Stimulated activated CD4-positive, alpha-beta T cell treated with anti-CD3 and anti-CD28 coated beads, Interleukin-2, amount 100 ng/mL, for 48 hours (primary cell): ENCODE measurements around the gene TAS2R60.
"Not testable (repeated sequence)": the region's sequence is repeated elsewhere in the genome, so short reads cannot be mapped to it uniquely, and the experiment has no call there.

Experiments
- DNase-seq, 2 donors: peaks; one replicate each; pipeline ENCODE4 v3.0.0-alpha.2; 2020

TAS2R60 gene

DNA sequence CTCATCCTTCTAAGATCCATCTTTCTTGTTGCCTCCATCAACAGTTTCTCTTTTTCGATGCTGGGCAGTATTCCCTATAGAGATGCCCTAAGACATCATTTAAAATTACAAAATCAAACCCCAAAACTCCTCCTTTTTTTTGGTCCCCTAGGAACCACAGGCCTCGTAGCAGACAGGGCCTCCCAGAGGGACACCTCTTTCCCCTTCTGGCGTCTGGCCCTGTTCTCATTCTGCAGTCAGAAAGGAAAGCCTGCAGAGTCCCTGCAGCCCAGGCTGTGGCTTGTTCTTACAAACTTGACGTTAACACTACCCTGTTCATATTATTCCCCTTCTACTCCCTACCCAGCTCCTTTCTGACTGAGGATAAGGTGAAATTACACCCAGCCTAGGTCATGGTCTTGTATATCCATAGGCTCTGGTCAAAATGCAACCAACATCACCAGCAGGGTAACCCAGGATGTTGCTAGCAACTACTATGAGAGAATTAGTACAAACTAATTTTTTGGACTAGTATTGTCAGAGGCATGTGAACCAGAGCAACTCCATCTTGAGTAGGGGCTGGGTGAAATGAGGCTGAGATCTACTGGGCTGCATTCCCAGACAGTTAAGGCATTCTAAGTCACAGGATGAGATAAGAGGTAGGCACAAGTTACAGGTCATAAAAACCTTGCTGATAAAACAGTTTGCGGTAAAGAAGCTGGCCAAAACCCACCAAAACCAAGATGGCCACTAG, 31.1 kb upstream of the TAS2R60 start:
- DNase-seq = no peak

DNA sequence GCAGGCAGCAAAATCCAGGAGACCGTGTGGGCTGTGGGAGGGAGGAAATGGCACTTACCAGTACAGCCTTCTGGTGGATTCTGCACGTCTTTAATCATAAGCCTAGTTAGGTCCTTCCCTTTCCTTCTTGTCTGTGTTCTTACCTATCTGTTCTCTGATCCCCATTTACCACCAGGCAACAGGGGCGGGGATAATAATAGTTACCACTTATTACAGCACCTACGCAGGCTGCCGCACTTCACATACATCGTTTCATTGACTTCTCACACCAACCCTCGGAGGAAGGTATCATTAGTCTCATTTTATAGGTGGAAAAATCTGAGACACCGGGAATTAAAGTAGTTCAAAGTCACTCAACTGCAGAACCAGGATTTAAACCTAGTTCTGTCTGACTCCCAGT, 30.1 kb upstream of the TAS2R60 start:
- no peak for DNase-seq

GRCh38 chr7:143415209-143415608, 28.0 kb upstream of the TAS2R60 start:
- not testable (repeated sequence) for DNase-seq

GRCh38 chr7:143415742-143416397, 27.4 kb upstream of the TAS2R60 start:
- no peak for DNase-seq

DNA sequence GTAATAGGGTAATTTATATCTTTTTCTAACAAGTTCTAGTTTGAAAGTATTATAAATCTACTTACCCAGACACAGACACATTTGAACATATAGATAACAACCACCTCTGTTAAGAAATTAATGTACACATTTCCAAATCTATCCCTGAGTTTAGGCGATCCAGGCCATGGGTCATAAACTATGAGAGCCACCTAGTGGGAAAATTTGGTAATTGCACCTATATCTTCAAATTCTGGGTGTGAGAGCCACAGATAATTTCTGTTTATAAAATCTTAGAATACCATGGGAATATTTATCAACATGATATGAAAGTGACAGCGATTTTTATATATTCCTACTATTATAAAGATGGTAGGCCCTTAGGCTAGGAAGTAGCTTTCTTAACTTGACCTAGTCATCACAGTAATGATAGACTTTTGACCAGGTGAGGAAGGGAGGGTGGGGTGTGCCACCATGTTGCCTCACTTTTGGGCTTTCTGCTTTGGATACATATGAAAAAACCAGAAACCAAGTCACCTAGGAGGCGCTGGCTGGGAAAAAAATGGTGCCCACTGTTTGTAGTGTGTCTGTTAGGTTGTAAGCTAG, 26.6 kb upstream of the TAS2R60 start:
- no peak for DNase-seq

GRCh38 chr7:143417734-143418383, 25.4 kb upstream of the TAS2R60 start:
- no peak for DNase-seq

DNA sequence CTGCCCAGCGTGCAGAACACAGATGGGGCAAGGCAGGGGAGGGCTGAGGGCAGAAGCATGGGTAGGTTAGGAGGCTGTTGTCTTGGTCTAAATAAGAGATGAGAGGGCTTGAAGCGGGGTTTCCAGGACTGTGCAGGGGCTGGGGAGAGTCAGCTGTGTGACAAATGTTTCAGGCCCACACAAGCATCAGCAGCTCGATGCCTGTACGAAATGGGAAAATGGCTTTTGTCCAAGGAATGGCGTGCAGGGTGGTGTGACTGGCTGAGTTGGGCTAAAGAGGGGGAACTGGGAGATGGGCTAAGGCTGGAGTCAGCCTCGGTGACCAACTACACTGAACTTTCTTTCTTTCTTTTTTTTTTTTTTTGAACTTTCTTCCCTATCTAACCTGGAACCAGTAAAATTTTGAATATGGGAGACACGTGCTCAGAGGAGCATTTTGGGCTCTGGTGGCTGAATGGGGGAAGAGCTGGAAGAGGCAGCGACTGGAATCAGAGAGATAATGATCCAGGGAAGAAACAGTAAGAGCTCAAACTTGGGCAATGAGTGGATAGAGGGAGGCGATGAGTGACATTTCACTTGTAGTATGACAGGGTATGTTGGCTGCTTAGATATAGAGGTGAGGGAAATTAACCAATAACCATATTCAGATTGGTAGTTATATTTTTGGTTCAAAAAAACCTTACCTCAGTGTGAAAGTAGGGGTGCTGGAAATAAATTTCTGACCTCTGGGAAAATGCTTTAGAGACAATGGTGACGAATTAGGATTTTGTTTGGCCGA, 24.4 kb upstream of the TAS2R60 start:
- DNase-seq = no peak

DNA sequence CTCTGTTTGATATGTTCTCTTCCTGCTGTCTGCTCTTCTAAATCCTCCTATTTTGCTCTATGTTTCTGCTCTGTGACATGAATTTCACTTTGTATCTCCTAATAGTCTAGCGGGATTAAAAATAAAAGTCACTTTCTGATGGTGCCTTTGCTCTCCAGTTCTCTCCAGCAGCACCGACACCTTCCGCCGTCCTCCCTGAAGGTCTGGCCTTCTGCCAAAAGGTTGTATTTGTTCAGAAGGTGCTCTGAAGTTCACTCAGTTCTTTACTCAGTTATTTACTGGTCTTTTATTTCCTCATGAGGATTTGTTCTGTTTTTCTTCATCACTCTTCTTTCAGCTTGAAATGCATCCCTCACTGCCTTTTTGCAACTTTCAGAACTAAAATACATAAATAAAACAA, 23.4 kb upstream of the TAS2R60 start:
- no peak for DNase-seq

GRCh38 chr7:143420624-143421023, 22.6 kb upstream of the TAS2R60 start:
- DNase-seq = not testable (repeated sequence)

DNA sequence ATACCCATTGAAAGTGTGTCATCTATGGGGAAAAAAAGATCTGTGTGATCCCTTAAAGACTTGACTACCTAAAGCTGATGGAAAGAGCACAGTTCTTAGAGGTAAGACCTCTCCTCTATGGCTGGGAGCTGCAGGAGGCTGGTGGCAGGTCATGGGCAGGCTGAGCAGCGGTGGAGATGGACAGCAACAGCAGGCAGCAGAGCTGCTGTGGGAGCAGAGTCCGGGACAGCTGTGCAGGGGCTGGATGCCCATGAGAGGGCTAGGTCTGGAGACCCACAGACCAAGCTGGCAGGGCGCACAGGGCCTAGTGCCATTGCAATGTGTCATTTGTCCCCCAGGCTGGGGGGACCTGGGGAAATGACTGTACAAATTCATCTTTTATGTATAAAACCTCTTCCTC, 21.2 kb upstream of the TAS2R60 start:
- DNase-seq = no peak

DNA sequence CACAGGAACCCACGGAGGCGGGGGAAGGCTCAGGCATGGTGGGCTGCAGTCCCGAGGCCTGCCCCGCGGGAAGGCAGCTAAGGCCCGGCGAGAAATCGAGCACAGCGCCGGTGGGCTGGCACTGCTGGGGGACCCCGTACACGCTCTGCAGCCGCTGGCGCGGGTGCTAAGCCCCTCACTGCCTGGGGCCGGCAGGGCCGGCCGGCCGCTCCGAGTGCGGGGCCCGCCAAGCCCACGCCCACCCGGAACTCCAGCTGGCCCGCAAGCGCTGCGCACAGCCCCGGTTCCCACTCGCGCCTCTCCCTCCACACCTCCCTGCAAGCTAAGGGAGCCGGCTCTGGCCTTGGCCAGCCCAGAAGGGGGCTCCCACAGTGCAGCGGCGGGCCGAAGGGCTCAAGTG, 18.8 kb upstream of the TAS2R60 start:
- not testable (repeated sequence) for DNase-seq

DNA sequence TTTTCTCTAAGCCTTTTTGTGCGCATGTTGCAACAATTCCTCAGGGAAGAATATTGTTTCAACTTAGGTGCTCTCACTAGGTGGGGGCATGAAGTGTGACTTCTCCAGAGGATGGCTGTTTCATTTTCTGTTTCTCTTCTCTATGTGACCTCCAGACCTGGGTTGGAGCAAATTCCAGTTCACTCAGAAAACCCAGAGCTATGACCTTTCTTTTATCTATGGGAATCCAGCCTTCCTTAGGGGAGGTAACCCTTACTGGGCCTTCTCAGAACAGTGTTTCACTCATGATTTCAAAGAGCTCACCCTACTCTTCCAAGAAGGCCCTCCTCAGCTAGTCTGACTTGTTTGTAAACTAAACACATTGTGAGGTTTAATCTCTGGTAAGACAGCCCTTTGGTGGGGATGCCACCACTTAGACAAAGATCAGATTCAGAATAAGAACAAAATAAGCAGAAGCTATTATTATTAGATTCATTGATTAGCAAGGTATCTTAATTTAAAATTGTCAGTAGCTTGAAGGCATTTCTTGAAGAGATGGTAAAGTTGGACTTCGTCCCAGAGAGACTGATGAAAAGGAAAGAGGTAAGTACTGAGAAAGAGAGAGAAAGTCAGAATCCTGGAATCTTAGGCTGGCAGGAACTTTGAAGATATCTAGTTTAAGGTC, 16.6 kb upstream of the TAS2R60 start:
- DNase-seq = no peak

- DNase-seq = no peak
Measured at GRCh38 chr7:143429770-143430698, 13.2 kb upstream of the TAS2R60 start.

GRCh38 chr7:143431109-143431508, 12.1 kb upstream of the TAS2R60 start:
- DNase-seq = no peak

DNA sequence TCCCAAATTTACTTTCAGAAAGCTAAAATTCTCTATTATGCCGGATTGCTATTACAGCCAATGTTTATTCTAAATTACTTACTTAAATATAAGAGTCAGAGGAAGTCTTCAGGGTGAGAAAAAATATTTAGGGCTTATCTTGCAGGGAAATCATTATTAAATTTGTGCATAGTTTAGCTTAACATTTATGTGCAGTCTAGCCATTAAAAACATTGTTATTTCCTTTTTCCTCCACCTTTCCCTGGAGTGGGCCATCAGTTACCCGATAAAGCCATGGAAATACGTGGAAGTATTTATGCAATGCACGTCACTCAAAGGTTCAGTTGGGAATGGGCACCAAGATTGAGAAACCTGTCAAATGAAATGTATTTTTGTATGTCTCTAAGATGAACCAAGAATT, 9.5 kb upstream of the TAS2R60 start:
- DNase-seq = no peak

DNA sequence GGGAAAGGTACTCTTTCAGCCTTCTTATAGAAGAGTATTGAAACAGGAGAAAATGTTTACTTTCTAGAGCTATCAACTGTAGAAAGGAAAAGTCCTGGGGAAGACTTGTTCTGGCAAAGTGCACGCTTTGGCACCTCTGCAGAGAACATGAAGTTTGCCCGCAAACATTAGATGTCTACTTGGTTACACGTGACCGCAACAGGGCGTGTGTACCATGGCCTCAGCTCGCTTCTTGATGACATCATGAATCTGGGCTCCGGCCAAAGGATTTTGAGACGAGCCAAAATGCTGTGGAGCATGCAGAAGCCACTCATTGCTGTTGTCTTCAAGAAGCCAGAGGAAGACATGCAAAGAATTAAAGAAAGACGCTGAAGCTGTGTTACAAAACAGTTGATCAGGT, 8.6 kb upstream of the TAS2R60 start:
- no peak for DNase-seq

GRCh38 chr7:143435266-143435665, 8.0 kb upstream of the TAS2R60 start:
- DNase-seq = no peak

DNA sequence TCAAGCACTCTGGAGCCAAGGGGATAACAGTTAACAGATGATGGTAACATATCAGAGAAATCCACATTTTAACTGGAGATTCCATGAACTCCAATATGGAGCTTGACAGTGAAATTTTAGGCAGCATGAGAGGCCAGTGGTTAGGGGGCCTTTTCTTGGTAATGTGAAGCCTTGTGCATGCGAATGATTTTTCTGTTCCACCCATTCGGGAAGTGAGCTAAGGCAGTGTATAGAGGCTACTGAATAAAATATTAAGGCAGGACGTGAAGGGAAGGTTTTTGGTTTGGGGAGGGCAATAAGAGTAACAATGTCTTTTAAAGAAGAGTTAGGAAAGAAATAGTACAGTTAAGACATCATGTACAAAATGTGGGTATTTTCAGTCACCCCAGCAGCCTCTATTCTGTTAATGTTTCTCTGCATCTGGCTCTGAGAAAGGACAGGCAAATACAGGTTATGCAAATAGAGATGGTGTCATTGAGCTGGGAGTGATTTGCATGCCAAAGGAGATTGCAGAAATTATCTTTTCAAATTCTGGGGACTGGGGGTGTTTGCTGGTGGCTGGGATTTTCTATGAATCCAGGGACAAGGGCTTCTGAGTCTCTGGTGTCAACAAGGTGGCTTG, 6.8 kb upstream of the TAS2R60 start:
- DNase-seq = no peak

DNA sequence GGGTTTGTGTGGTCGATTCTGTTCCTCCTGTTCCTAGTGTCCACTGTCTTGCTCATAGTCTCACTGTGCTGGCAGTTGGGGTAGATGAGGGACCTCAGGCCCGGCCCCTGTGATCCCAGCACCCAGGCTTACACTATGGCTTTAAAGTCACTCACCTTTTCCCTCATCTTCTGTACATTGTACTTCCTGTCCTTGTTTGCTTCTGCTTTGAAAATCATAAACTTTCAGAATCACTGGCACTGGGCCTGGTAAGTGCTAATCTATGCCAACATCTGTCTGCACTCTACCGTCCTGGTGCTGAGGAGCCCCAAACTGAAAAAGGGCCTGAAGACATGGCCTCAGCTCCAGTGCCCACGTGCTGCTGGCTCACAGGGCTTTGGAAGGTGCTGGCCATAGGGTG, 5.7 kb upstream of the TAS2R60 start:
- DNase-seq = no peak

- no peak for DNase-seq
Measured at GRCh38 chr7:143439866-143440265, 3.4 kb upstream of the TAS2R60 start.
